Lower lobe of right lung (tissue), 2 donors: ENCODE results near the gene IFI27L1. TPM values are rescaled to one million over a fixed set of nuclear protein-coding genes. Genes with fewer than 3 reads are reported as not detected.

Experiments used
- ATAC-seq, 2 donors: fragments of 200-7000 bp; cut with Tn5 transposase; one replicate each; pipeline ENCODE4 v1.9.1; 2020 to 2022; ENCODE audit warnings: mild to moderate bottlenecking in 2 of 2, moderate library complexity in 2 of 2
- DNase-seq: peaks from one replicate; pipeline ENCODE4 v3.0.0-alpha.2; 2020
- H3K27ac ChIP-seq: fragments of 200-600 bp; one replicate; pipeline ENCODE4 v1.8.0; 2022
- H3K27me3 ChIP-seq: fragments of 200-600 bp; one replicate; pipeline ENCODE4 v1.8.0; 2022; ENCODE audit warnings: low read depth
- H3K36me3 ChIP-seq: fragments of 200-600 bp; one replicate; pipeline ENCODE4 v1.8.0; 2022; ENCODE audit warnings: mild to moderate bottlenecking
- H3K4me1 ChIP-seq: fragments of 200-600 bp; one replicate; pipeline ENCODE4 v1.8.0; 2022
- H3K4me3 ChIP-seq: fragments of 200-600 bp; one replicate; pipeline ENCODE4 v1.8.0; 2022; ENCODE audit warnings: mild to moderate bottlenecking
- H3K9me3 ChIP-seq: fragments of 200-600 bp; one replicate; pipeline ENCODE4 v1.8.0; 2022
- intact Hi-C: fragments of 100-400 bp; cut with DNase I; formaldehyde crosslinking; loops from one replicate; pipeline ENCODE4 v1.11.0; 2022
- total RNA-seq: library from RNA; stranded (reverse); fragmentation: NEBNext Ultra II Directional; extraction: Animal tissue kit (Norgen Biotek cat#: 25700); gene quantifications from one replicate; pipeline ENCODE4 v1.2.1, GENCODE V29; 2021
- TF ChIP-seq, protein P1 (sequence below): fragments of 200-600 bp; IDR thresholded peaks from one replicate; pipeline ENCODE4 v1.8.0; 2022; ENCODE audit warnings: antibody characterized with exemption, mild to moderate bottlenecking
- donor health status: DM: no; HTN: yes; CAD: no; lungs with severe emphysema.

Gene IFI27L1
- total RNA-seq, 1 donor from 2014 or later, result 10.9 TPM

- TF ChIP-seq, protein P1, sequence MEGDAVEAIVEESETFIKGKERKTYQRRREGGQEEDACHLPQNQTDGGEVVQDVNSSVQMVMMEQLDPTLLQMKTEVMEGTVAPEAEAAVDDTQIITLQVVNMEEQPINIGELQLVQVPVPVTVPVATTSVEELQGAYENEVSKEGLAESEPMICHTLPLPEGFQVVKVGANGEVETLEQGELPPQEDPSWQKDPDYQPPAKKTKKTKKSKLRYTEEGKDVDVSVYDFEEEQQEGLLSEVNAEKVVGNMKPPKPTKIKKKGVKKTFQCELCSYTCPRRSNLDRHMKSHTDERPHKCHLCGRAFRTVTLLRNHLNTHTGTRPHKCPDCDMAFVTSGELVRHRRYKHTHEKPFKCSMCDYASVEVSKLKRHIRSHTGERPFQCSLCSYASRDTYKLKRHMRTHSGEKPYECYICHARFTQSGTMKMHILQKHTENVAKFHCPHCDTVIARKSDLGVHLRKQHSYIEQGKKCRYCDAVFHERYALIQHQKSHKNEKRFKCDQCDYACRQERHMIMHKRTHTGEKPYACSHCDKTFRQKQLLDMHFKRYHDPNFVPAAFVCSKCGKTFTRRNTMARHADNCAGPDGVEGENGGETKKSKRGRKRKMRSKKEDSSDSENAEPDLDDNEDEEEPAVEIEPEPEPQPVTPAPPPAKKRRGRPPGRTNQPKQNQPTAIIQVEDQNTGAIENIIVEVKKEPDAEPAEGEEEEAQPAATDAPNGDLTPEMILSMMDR, result no peak
- H3K27me3 ChIP-seq, result no peaks in the 10 kb centered on the region
- intact Hi-C loops, result no loop called here
- peak overlapping the region; percentile 6 for H3K27ac ChIP-seq
- H3K4me1 ChIP-seq, result peaks cover 9% of the 10 kb centered on the region
- no peak overlapping the region for H3K4me3 ChIP-seq
- H3K9me3 ChIP-seq, result peaks cover 11% of the 10 kb centered on the region
- H3K36me3 ChIP-seq, result peaks cover 7% of the 10 kb centered on the region
- ATAC-seq (no peak), DNase-seq (no peak)
These were observed 35.6 kb downstream of the IFI27L1 start for GRCh38 chr14:94116701-94117100.

DNA sequence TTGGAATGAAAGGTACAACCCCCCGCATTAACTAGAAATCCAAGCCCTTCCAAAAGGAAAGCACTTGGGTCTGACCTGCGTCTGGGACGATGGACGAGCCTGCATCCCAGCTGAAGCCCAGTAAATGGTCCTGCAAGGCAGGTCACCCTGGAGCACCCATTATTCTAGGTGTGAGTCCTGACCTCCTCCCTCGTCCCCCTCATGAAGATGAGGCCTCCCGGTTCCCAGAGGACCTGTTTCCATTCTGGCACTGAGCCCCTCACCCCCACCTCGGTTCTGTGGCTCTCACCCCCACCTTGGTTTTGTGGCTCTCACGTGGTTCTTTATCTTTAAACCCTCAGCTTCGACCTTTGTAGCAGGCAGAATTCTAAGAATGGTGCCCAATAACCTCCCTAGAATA lies 36.7 kb downstream of the IFI27L1 start:
- intact Hi-C loops, result no loop called here
- Histone ChIP-seq H3K27me3 (no peaks in the 10 kb centered on the region), H3K27ac (no peak overlapping the region), H3K36me3 (peaks cover 7% of the 10 kb centered on the region), H3K4me1 (peaks cover 9% of the 10 kb centered on the region), H3K9me3 (peaks cover 11% of the 10 kb centered on the region), H3K4me3 (no peak overlapping the region)
- TF ChIP-seq, protein P1, result no peak
- DNase-seq (no peak), ATAC-seq (no peak)

DNA sequence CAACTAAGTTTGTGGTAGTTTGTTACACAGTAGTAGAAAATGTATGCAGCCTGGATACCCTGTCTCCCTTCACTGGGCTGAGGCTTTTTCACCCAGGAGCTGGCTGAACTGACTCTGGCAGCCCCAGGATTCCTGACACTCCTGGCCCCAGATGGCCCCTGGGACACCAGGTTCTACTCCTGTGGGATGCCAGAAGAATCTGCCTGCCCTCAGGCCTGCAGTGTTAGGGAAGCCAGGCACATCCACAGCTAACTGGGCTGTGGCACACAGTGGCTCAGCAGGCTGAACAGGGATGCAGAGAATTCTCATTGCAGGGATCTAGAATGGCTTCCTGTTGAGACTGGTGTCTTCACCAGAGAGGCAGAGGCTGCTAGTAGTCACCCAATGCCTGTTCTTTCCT lies 38.0 kb downstream of the IFI27L1 start:
- ATAC-seq, result no peak
- Histone ChIP-seq H3K4me3 (no peak overlapping the region), H3K36me3 (peaks cover 7% of the 10 kb centered on the region), H3K27ac (no peak overlapping the region), H3K9me3 (peaks cover 11% of the 10 kb centered on the region), H3K4me1 (peaks cover 9% of the 10 kb centered on the region), H3K27me3 (no peaks in the 10 kb centered on the region)
- TF ChIP-seq, protein P1, result no peak
- intact Hi-C loops, result no loop called here
- no peak for DNase-seq

GRCh38 chr14:94120667-94121340 lies 39.7 kb downstream of the IFI27L1 start:
- Histone ChIP-seq H3K27me3 (no peaks in the 10 kb centered on the region), H3K4me1 (no peaks in the 10 kb centered on the region), H3K4me3 (no peak overlapping the region), H3K36me3 (peaks cover 7% of the 10 kb centered on the region), H3K27ac (no peak overlapping the region), H3K9me3 (peaks cover 11% of the 10 kb centered on the region)
- intact Hi-C loops, result no loop called here
- TF ChIP-seq, protein P1, result no peak
- DNase-seq, result no peak
- no peak for ATAC-seq

- H3K4me3 ChIP-seq, result no peak overlapping the region
- no peaks in the 10 kb centered on the region for H3K4me1 ChIP-seq
- no peak overlapping the region for H3K27ac ChIP-seq
- intact Hi-C loops, result no loop called here
- ATAC-seq (no peak), DNase-seq (no peak)
- peaks cover 11% of the 10 kb centered on the region for H3K9me3 ChIP-seq
- H3K36me3 ChIP-seq, result peaks cover 2% of the 10 kb centered on the region
- TF ChIP-seq, protein P1, result no peak
- H3K27me3 ChIP-seq, result no peaks in the 10 kb centered on the region
These were observed 40.4 kb downstream of the IFI27L1 start for GRCh38 chr14:94121485-94121884.
